Effector memory CD4-positive, alpha-beta T cell (primary cell): ENCODE results near the gene SBF2.
"Not testable (repeated sequence)": the region's sequence is repeated elsewhere in the genome, so short reads cannot be mapped to it uniquely, and the experiment has no call there.

Experiments
- DNase-seq, 3 donors: peaks; one replicate each; pipeline ENCODE4 v3.0.0-alpha.2; 2020
- H3K27ac ChIP-seq: 2 replicates; pipeline ENCODE4 v1.7.0; 2013; ENCODE audit warnings: mild to moderate bottlenecking, low read length, moderate library complexity; ENCODE audit not compliant: insufficient read depth, poor library complexity, severe bottlenecking
- H3K27me3 ChIP-seq: replicated peaks from 2 replicates; pipeline ENCODE4 v1.7.0; 2013; ENCODE audit warnings: mild to moderate bottlenecking, low read length; ENCODE audit not compliant: insufficient read depth, control insufficient read depth, poor library complexity, severe bottlenecking
- H3K36me3 ChIP-seq: 2 replicates; pipeline ENCODE4 v1.7.0; 2013; ENCODE audit warnings: mild to moderate bottlenecking, low read length, moderate library complexity; ENCODE audit not compliant: control insufficient read depth, insufficient read depth
- H3K4me1 ChIP-seq: 2 replicates; pipeline ENCODE4 v1.7.0; 2013; ENCODE audit warnings: low read length, mild to moderate bottlenecking; ENCODE audit not compliant: control insufficient read depth, insufficient read depth, poor library complexity, severe bottlenecking
- H3K4me3 ChIP-seq: 2 replicates; pipeline ENCODE4 v1.7.0; 2013; ENCODE audit warnings: low read length, low read depth, mild to moderate bottlenecking; ENCODE audit not compliant: insufficient read depth, poor library complexity, severe bottlenecking
- H3K9me3 ChIP-seq: 2 replicates; pipeline ENCODE4 v1.7.0; 2013; ENCODE audit warnings: mild to moderate bottlenecking, low read length, moderate library complexity; ENCODE audit not compliant: control insufficient read depth

Gene SBF2

DNA sequence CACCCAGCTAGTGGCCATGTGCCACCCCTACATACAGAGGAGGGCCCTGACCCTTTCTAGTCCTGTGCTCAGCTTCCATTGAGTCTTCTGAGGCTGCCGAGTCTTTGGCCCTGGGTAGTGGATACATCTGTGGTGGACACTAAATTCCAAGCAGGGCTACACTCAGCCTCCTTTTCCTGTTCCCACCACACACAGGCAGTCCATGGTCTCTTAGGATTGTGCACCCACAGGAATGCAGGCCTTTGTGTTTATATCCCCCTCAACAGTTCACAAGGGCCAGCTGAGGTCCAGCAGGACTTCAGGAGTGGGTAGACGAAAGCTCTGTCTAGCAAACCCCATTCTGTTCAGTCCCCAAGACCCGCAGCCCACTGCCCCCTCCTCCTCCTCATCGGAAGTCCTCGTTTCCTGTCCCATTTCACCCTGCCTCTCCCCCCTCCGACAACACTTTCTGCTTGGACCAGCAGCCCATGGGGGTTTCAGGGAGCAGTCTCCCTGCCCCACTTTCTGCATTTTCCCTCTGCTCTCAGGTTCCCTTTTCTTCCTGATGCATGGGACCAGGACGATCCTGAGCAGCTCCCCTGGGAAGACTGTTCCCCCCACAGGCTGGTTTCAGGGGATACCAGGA is 538.3 kb downstream of the SBF2 start:
- DNase-seq = no peak
- H3K27ac ChIP-seq = no peak overlapping the region
- peaks cover 20% of the 10 kb centered on the region for H3K4me1 ChIP-seq
- H3K4me3 ChIP-seq = no peak overlapping the region
- H3K9me3 ChIP-seq = no peaks in the 10 kb centered on the region
- H3K36me3 ChIP-seq = no peaks in the 10 kb centered on the region
- H3K27me3 ChIP-seq = no peaks in the 10 kb centered on the region

DNA sequence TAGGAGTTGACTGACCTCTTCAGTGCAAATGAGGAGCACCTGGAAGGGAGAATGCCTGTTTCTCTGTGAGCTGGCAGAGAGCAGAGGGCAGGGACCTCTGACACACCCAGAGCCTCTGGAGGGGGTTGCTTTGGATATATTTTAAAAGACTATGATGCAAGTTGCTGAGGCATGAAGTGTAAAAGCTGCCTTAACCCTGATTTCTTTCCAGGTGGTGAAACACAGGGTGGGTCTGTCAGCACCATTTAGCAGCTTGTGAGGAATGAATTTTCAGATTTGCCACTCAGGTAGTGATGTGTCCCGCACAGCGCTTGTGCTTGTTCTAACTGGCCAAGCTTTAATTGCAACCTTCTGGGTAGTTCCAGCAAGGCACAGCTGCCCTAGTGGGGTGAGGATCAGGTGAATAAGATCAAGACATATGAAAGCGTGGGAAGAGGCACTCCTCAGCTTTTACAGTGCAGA is 540.0 kb downstream of the SBF2 start:
- no peak for DNase-seq
- H3K4me3 ChIP-seq = no peak overlapping the region
- no peak overlapping the region for H3K27ac ChIP-seq
- peaks cover 14% of the 10 kb centered on the region for H3K4me1 ChIP-seq
- H3K27me3 ChIP-seq = no peaks in the 10 kb centered on the region
- no peaks in the 10 kb centered on the region for H3K36me3 ChIP-seq
- H3K9me3 ChIP-seq = no peaks in the 10 kb centered on the region

GRCh38 chr11:9753021-9753420 is 541.0 kb downstream of the SBF2 start:
- Histone ChIP-seq H3K36me3 (no peaks in the 10 kb centered on the region), H3K4me1 (peaks cover 5% of the 10 kb centered on the region), H3K9me3 (no peaks in the 10 kb centered on the region), H3K27me3 (no peaks in the 10 kb centered on the region), H3K4me3 (no peak overlapping the region), H3K27ac (no peak overlapping the region)
- DNase-seq = no peak

DNA sequence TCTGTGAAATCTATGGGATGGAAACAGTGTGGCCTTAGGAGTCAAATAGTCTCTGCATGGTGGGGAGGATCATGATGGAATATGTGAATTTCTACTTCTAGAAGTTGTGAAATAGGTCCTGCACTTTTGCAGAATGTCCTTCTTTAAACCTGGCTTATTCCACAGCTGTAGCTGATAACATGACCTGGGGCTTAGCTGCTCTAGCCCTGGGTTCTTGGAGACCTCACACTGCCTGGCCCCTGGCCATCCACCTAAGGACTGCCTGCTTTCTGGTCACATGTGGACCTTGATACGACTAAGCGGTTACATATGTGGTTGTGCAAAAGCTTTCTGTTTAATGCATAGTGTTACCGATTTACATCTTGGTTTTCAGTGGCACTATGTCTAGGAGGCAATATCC is 541.9 kb downstream of the SBF2 start:
- Histone ChIP-seq H3K27me3 (no peaks in the 10 kb centered on the region), H3K36me3 (no peaks in the 10 kb centered on the region), H3K27ac (no peak overlapping the region), H3K9me3 (no peaks in the 10 kb centered on the region), H3K4me3 (no peak overlapping the region), H3K4me1 (no peaks in the 10 kb centered on the region)
- DNase-seq = no peak

DNA sequence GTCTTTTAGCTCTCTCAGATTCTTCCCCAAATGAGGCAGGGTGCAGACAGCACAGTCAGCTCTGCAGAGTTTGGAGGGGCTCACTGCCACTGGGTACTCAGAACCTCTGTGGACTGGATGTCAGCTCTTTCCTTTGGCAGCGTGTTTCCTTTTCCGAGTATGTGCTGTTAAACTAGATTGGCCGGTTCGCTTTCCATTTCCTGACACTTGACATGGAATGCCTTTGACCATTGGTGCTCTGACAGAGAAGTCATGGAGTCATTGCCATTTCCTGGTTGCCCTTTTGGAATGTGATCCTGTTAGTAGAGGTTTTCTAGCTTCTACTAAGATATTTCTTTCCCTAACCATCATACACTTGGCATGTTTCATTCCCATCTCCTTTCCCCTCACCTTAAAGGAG is 543.5 kb downstream of the SBF2 start:
- no peak for DNase-seq
- H3K9me3 ChIP-seq = no peaks in the 10 kb centered on the region
- no peaks in the 10 kb centered on the region for H3K27me3 ChIP-seq
- H3K4me1 ChIP-seq = no peaks in the 10 kb centered on the region
- no peak overlapping the region for H3K4me3 ChIP-seq
- no peaks in the 10 kb centered on the region for H3K36me3 ChIP-seq
- no peak overlapping the region for H3K27ac ChIP-seq

DNA sequence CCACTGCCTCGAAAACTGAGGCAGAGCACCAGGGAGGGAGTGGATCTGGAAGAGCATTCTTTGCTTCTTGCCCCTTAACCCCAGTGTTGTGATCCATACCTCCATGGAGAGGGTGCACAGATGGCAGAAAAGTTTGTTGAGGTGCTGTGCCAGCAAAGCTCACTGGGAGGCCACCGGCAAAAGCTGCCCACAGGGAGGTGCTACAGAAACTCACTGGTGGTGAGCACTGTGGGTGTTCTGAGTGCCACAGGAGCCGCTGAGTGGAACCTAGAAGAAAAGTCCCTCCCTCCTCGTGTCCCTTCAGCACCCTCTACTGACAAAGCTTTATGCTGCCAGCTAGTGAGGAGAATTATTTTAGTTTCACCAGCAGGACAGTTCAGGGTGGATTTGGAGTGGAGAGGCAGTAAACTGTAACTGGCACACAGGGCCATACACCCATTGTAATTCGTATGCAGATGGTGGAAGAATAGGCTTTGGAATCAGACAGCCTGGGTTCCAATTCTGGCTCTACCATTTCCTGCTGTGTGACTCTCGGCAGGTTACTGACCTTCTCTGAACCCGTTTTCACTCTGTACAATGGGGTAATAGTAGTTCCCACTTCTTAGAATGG is 545.6 kb downstream of the SBF2 start:
- Histone ChIP-seq H3K27me3 (no peaks in the 10 kb centered on the region), H3K27ac (no peak overlapping the region), H3K4me3 (no peak overlapping the region), H3K4me1 (no peaks in the 10 kb centered on the region), H3K36me3 (no peaks in the 10 kb centered on the region), H3K9me3 (no peaks in the 10 kb centered on the region)
- DNase-seq = peak in 2 of 3 donors; percentile 13 to 24

DNA sequence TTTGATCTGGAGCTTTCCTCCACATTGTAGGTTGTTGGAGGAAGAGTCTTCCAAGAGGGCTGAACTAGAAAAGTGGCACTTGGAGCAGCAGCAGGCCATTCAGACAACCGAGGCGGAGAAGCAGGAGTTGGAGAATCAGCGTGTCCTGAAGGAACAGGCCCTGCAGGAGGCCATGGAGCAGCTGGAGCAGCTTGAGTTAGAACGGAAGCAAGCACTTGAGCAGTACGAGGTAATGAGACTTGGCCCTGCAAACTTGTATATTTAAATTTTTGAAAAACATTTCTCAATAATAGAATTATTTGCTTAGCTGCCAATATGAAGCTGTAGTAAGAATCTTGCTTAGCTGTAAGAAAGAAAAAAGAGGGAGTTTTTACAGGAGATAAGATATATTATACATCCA is 546.2 kb downstream of the SBF2 start:
- no peaks in the 10 kb centered on the region for H3K27me3 ChIP-seq
- no peak overlapping the region for H3K4me3 ChIP-seq
- H3K4me1 ChIP-seq = no peaks in the 10 kb centered on the region
- H3K27ac ChIP-seq = no peak overlapping the region
- no peak for DNase-seq
- no peaks in the 10 kb centered on the region for H3K36me3 ChIP-seq
- H3K9me3 ChIP-seq = no peaks in the 10 kb centered on the region

- no peaks in the 10 kb centered on the region for H3K9me3 ChIP-seq
- no peak for DNase-seq
- no peaks in the 10 kb centered on the region for H3K36me3 ChIP-seq
- H3K27ac ChIP-seq = no peak overlapping the region
- no peaks in the 10 kb centered on the region for H3K4me1 ChIP-seq
- H3K4me3 ChIP-seq = no peak overlapping the region
- H3K27me3 ChIP-seq = no peaks in the 10 kb centered on the region
Observed at GRCh38 chr11:9747229-9747628, 546.8 kb downstream of the SBF2 start.

DNA sequence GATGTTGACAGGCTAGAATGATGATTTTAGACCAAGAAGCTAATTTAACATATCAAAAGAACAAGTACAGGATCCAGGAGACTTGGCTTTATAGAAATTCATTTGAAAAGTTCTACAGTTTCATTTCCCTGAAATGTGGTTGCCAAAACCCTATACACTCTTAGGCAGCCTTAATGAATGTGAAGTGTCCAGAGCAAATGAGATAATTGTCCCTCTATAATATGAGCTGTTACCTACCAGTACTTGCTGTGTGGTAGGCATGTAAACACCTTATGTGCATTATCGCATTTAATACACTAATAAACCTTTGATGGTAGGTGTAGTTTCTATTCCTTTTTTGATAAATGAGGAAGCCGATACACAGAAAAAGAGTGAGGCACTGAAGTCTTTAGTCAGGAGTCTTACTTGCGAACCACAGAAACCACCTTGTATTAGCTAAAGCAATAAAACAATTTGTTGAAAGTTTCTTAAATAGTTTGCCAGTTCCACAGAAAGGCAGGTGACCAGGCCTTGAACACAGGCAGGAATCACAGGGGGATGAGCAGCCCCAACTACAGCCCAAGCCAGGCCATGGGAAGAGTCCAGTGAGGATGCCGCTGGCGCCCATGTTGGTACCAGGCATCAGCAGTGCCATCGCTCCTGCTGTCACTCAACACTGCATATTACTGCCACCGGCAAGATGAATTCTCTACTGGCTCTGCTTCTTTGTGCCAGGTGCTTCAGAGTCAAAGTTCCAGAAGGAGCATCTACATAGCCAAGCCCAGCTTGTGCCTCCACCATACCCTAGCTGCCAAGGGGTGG is 548.4 kb downstream of the SBF2 start:
- H3K27ac ChIP-seq = no peak overlapping the region
- no peaks in the 10 kb centered on the region for H3K36me3 ChIP-seq
- H3K4me3 ChIP-seq = no peak overlapping the region
- DNase-seq = no peak
- H3K9me3 ChIP-seq = no peaks in the 10 kb centered on the region
- H3K27me3 ChIP-seq = no peaks in the 10 kb centered on the region
- H3K4me1 ChIP-seq = no peaks in the 10 kb centered on the region

DNA sequence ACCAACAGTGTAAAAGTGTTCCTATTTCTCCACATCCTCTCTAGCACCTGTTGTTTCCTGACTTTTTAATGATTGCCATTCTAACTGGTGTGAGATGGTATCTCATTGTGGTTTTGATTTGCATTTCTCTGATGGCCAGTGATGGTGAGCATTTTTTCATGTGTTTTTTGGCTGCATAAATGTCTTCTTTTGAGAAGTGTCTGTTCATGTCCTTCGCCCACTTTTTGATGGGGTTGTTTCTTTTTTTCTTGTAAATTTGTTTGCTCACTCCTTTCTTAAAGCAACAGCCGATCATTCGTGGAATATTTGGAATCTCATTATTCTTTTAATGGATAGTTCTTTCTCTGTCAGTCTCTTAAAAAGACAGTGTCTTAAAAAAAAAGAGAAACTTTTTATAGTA is 550.5 kb downstream of the SBF2 start:
- not testable (repeated sequence) for H3K27ac ChIP-seq, H3K9me3 ChIP-seq, H3K4me1 ChIP-seq, H3K27me3 ChIP-seq, DNase-seq, H3K36me3 ChIP-seq, H3K4me3 ChIP-seq
